Ectodermal cell (in vitro differentiated cells): ENCODE measurements around the gene CDK6.
A peak's percentile ranks its signal among the peaks of the same experiment; 100 is the strongest.

ENCODE experiments used
- H3K27ac ChIP-seq: 2 replicates; pipeline ENCODE4 v1.7.0; 2013; ENCODE audit warnings: mild to moderate bottlenecking, low read depth, low read length; ENCODE audit not compliant: insufficient read depth, poor library complexity, severe bottlenecking
- H3K27me3 ChIP-seq: 2 replicates; pipeline ENCODE4 v1.7.0; 2013; ENCODE audit warnings: mild to moderate bottlenecking, low read length; ENCODE audit not compliant: insufficient read depth, control insufficient read depth, poor library complexity, severe bottlenecking
- H3K36me3 ChIP-seq: one replicate; pipeline ENCODE4 v1.7.0; 2013; ENCODE audit warnings: low read length; ENCODE audit not compliant: control insufficient read depth, insufficient read depth
- H3K4me1 ChIP-seq: one replicate; pipeline ENCODE4 v1.7.0; 2013; ENCODE audit warnings: low read length; ENCODE audit not compliant: control insufficient read depth, insufficient read depth
- H3K4me3 ChIP-seq: 2 replicates; pipeline ENCODE4 v1.7.0; 2013; ENCODE audit warnings: low read depth, low read length, control low read depth; ENCODE audit not compliant: insufficient read depth
- H3K9me3 ChIP-seq: 2 replicates; pipeline ENCODE4 v1.7.0; 2013; ENCODE audit warnings: mild to moderate bottlenecking, low read length, moderate library complexity; ENCODE audit not compliant: control insufficient read depth
- WGBS, 2 experiments: methylation state at CpG; one replicate each; pipeline ENCODE4 v1.1.7; 2013; ENCODE audit warnings: missing lambda C conversion rate in 2 of 2; 5-methylcytosine and 5-hydroxymethylcytosine counted together

The CDK6 gene

DNA sequence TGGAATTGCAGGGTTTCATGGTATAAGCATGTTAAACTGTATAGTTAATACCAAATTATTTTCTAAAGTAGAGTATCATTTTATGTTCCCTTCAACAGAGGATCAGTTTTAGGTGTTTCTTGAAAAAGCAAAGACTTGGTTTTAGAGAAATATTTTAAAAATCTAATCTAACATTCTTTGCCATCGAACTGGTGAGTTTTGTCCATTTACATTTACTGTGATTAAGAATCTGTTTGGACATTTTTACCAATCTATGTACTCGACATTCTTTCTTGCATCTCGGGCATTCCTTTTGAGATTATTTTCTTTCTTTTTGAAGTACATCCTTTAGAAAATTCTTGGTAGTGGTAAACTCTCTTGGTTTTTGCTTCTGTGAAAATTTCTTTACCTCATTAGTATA, 131.5 kb downstream of the CDK6 start:
- Histone ChIP-seq H3K27me3 (no peaks in the 10 kb centered on the region), H3K36me3 (no peaks in the 10 kb centered on the region), H3K27ac (no peak overlapping the region), H3K4me1 (no peaks in the 10 kb centered on the region), H3K9me3 (no peaks in the 10 kb centered on the region), H3K4me3 (no peak overlapping the region)
- WGBS, 2 experiments = 95 to 100% methylated on average over 2 to 3 of the region's 3 CpGs

DNA sequence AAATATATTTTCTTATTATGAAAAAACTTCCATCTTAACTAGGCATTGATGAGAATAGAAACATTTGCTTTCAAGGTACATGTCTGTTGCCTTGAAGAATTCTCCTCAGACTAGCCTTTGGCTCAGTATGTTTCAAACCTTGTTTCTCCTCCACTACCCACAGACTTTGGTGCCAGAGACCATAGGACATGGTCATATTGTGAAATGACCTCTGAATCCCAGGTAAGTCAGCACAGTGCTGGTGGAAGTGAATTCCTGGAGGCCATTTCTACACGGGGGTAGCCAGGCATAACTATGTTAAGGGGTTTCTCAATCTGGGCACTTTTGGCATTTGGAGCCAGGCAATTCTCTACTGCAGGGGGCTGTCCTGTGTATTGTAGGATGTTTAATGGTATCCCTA, 133.8 kb downstream of the CDK6 start:
- Histone ChIP-seq H3K27ac (no peak overlapping the region), H3K4me1 (no peaks in the 10 kb centered on the region)
- 82 to 89% methylated on average over 1 of the region's 1 CpG for WGBS, 2 experiments

DNA sequence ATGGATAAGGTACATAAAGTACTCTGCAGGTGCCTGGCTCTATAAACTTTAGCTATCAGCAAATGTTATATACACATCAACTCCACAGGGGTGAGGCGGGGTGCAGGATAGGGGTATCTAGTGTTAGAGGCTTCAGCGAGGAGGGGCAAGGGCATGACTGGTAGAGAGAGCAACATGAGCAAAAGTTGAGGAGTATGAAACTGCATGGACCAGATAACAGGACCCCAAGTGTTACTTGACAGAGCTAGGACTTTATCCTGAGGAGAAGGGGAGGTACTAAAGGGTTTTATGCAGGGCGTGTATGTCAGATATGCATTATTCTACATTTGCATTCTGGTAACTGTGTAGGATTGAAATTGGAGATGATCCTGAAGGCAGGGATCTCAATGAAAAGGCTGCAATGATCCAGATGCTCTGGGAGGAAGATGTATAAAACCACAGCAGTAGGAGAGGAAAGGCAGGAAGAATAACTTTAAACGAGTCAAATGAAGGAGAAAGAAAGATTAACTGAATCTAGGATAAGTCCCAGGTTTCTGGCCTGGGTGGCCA, 136.3 kb downstream of the CDK6 start:
- Histone ChIP-seq H3K27me3 (no peaks in the 10 kb centered on the region), H3K9me3 (no peaks in the 10 kb centered on the region), H3K4me1 (peaks cover 6% of the 10 kb centered on the region), H3K27ac (no peak overlapping the region), H3K36me3 (no peaks in the 10 kb centered on the region), H3K4me3 (no peak overlapping the region)
- WGBS, 2 experiments = 92 to 96% methylated on average over 4 of the region's 4 CpGs

More for the DNA sequence above, 133.8 kb downstream of the CDK6 start:
- no peaks in the 10 kb centered on the region for H3K9me3 ChIP-seq
- no peaks in the 10 kb centered on the region for H3K27me3 ChIP-seq
- no peak overlapping the region for H3K4me3 ChIP-seq
- no peaks in the 10 kb centered on the region for H3K36me3 ChIP-seq

DNA sequence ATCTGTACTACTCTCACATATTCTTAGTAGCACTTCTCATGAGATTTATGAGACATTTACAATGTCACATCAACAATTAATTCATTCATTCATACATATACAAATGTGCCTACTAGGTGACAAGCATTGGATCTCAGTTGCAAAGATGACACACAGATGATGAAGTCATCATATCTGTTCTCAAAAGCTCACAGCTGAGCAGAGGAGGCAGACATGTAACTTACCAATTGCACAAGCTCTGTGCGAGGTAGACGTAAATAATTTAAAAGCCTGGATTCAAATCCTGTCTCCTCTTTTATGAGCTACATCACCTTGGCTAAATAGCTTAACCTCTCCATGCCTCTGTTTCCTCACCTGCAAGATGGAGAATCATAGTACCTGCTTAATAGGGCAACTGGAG, 136.8 kb downstream of the CDK6 start:
- WGBS, 2 experiments = 94 to 98% methylated on average over 2 of the region's 2 CpGs
- Histone ChIP-seq H3K36me3 (no peaks in the 10 kb centered on the region), H3K9me3 (no peaks in the 10 kb centered on the region), H3K4me1 (peaks cover 6% of the 10 kb centered on the region), H3K27me3 (no peaks in the 10 kb centered on the region), H3K27ac (no peak overlapping the region), H3K4me3 (no peak overlapping the region)

DNA sequence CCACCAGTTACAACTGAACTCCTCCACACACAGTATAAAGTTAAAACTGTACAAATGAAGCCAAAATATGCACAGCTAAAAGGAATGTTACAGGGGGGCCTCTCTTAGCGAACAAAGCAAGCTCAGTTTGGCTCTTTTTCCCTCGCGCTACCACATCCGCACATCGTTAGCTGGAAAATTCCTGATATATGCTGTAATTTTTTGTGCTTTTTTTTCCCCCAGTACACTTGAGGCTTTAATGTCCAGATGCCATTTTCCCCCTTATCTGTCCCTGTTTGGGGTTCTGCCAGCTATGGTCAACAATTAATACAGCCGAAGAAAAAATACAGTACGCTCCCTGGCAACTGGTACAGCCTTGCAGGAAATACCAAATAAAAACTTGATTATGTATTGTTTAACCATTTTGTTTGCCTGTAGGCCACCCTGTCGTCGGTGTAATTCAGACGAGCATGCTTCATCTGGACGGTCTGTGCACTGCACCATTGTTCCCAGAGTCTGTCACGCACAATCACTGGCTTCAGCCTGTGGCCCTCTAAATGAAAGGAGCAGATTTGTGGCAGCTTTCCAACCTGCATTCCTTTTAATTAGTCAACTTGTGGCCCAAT, 138.0 kb downstream of the CDK6 start:
- Histone ChIP-seq H3K27ac (no peak overlapping the region), H3K4me3 (no peak overlapping the region), H3K36me3 (no peaks in the 10 kb centered on the region), H3K4me1 (peaks cover 6% of the 10 kb centered on the region), H3K9me3 (no peaks in the 10 kb centered on the region), H3K27me3 (no peaks in the 10 kb centered on the region)
- 91% methylated on average over 12 of the region's 12 CpGs for WGBS, 2 experiments

DNA sequence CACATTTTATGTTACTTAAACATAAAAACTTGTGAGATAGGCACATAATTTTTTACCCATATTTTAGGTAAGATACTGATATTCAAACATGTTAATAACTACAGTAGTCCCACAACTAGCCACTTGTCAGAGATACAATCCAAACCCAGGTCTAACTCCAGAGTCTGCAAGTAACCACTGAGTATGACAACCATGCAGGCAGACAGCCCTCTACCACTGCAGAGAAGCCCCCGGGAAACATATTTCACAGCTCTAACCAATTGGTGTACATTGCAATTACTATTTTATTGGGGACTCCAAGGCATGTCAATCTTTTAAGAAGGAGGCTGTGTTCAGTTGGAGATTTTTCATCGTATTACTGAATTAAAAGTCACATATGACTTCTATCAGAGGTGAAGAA, 139.0 kb downstream of the CDK6 start:
- Histone ChIP-seq H3K36me3 (no peaks in the 10 kb centered on the region), H3K27ac (no peak overlapping the region), H3K9me3 (no peaks in the 10 kb centered on the region), H3K27me3 (no peaks in the 10 kb centered on the region), H3K4me1 (peaks cover 6% of the 10 kb centered on the region), H3K4me3 (no peak overlapping the region)
- WGBS, 2 experiments = 87 to 100% methylated on average over 2 of the region's 2 CpGs

DNA sequence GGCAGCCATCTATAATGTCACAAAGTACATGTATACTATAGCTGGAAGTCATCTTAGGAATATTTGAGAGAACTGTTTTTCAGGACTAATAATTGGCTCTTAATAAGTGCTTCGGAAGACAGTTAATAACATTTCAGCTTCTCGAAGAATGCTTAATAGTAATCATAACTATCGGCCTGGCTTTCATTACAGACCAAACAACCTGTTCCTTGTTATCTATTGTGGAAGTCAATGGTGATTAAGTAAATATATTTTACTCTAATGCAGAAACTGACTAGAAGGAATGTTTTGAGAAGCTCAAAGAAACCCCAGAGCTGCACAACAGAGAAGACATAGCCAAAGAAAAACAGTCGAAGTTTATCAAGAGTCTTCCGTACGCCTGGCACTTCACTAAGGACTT, 139.4 kb downstream of the CDK6 start:
- no peak overlapping the region for H3K27ac ChIP-seq
- H3K9me3 ChIP-seq = no peaks in the 10 kb centered on the region
- H3K4me1 ChIP-seq = peaks cover 6% of the 10 kb centered on the region
- no peaks in the 10 kb centered on the region for H3K27me3 ChIP-seq
- WGBS, 2 experiments = 85 to 89% methylated on average over 5 to 6 of the region's 6 CpGs
- H3K36me3 ChIP-seq = no peaks in the 10 kb centered on the region
- no peak overlapping the region for H3K4me3 ChIP-seq

DNA sequence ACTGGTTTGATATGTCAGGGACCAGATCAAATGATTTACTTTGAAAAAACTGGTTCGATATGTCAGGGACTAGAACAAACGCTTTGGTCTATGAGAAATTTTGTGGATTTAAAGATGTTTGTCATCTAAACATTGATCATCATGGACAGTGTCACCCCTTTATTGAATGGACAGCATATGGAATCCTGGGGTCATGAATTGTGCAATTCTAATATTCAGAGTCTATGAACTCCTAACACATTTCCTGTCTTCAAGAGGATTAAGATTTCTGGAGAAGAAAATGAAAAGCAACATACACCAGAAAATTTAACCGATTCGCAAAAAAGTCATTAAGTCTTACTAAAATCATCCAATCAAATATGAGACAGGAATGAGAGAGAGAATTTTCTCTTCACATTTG, 139.8 kb downstream of the CDK6 start:
- H3K4me1 ChIP-seq = peaks cover 6% of the 10 kb centered on the region
- H3K4me3 ChIP-seq = no peak overlapping the region
- H3K27me3 ChIP-seq = no peaks in the 10 kb centered on the region
- no peaks in the 10 kb centered on the region for H3K9me3 ChIP-seq
- 89 to 97% methylated on average over 2 to 4 of the region's 4 CpGs for WGBS, 2 experiments
- H3K36me3 ChIP-seq = no peaks in the 10 kb centered on the region
- no peak overlapping the region for H3K27ac ChIP-seq

DNA sequence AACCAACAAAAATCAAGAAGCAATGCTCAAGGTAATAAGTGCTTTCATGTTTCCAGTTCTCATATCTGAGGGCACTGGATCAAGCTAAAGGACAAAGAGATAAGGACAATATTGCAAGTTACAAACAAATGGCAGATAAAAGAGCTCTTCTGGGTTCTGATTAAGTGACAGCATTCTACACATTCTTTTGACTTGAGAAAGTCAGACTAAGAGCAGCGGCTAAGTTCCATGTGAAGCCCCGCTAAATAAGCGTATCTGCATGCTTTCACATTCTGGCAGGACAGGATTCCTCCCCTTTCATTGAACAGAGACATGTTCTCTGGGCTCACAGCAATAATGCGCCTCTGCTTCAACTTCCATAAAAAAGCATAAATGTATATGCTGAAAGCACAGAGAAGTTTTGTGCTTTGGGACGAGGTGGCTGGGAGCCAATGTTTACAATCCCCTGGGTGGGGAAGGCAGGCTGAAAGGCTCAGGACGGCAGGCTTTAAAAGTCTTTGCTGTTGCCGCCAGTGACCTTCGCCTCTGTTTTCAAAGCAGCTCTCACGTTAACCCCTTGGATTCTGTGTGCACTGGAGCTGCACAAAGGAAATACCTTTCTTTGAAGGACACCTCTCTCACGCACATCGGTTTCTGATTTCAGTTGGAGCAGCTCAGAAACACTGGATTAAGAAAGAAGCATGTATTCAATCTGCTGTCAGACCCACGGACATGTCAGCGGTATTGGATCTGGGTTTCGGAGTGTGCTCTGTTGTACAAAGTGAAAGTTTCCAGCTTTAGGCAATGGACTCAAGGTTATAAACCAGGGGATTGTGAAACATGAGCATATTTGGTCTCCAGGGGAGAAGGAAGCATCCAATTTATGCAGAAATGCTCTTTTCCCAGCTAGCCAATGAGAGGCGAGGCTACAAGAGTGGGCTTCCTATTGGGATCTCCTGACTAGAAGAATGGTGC, 140.8 kb downstream of the CDK6 start:
- Histone ChIP-seq H3K4me1 (peaks cover 6% of the 10 kb centered on the region), H3K27ac (peak overlapping the region; percentile 90), H3K36me3 (no peaks in the 10 kb centered on the region), H3K9me3 (no peaks in the 10 kb centered on the region), H3K4me3 (peak overlapping the region; percentile 34), H3K27me3 (no peaks in the 10 kb centered on the region)
- 6 to 9% methylated on average over 14 to 15 of the region's 15 CpGs for WGBS, 2 experiments

DNA sequence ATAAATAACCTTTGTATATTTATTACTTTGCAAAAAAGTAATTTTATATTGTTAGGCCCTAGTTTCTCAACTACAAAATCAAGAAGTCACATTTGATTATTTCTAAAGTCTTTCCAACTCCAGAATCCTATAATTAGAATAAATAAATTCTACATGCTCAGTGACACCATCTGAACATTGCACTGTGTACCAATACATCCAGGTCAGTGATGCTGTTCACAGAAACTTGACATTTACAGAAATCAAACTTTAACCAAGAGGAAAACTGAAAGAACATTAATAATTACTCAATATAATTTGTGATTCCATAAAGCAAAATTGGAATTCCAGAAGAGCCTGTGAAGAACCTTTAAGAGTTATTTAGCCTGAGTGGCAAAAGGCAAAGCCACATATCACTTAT, 142.2 kb downstream of the CDK6 start:
- no peak overlapping the region for H3K27ac ChIP-seq
- H3K36me3 ChIP-seq = no peaks in the 10 kb centered on the region
- H3K9me3 ChIP-seq = no peaks in the 10 kb centered on the region
- peaks cover 6% of the 10 kb centered on the region for H3K4me1 ChIP-seq
- no peaks in the 10 kb centered on the region for H3K27me3 ChIP-seq
- no peak overlapping the region for H3K4me3 ChIP-seq
